TTC549 (cell line): ENCODE measurements around the gene TIGAR.

Experiments
- FAIRE-seq: peaks from 2 replicates; lab custom pipeline; 2012; peaks lifted over from hg19 to GRCh38; lab: Jason Lieb, UNC

Gene TIGAR

DNA sequence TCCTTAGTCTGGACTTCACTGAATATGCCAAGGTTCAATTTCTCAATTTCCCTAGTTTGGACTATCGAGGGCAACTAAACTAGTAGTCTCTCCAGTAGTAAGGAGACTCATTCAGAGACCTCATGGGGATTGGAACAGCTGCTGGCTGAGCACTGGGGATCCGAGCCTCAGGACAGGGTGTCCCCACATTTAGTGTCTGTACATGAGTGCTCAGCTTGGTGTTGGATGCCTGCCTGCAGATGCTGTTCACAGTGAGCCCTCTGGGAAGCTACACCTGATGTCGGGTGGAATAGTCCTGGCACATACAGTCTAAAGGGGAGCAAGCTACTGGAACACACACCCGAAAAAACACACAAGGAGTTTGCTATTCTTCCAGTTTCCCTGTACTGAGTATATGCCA, 59.3 kb downstream of the TIGAR start:
- no peak for FAIRE-seq

DNA sequence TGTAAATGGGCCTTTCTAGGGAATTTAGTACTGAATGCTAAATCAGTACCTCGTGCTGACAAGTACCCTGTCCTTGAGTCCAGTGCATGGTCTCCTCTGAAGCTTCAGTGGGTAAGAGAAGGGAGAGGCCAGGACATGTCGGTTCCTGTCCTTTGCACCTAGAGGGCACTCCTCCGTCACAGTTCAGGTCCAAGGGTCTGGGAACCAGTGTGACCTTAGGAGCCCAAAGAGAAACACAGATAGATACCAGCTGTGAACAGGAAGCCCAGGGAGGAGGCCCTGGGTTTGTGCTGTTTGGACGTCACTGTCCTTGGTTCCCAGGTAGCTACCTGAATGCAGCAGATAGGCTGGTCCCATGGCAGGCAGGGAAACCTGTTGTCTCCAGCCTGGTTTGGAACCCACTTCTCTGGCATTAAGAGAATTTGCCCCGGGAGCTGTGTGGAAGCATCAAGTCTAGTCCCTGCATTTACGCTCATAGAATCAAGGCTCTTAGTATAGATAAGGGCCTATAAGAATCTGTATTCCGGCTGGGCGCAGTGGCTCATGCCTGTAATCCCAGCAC, 62.4 kb downstream of the TIGAR start:
- FAIRE-seq: no peak

DNA sequence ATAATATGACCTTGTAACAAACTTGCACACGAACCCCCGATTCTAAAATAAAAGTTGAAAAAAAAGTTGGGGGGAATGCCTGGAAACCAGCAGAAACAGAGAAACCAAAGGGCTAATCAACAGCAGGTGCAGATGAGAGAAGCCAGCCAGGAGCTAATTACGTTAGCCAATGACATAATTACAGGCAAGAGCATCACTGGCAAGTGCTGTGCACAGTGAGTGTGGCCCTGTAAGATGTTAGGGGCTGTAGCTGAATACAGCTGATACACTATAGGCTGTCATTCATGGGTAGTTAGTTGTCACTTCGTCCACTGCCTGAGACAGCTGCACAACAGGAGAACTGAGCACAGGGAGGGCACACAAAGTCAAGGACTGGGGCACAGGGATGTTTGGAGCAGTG, 65.8 kb downstream of the TIGAR start:
- no peak for FAIRE-seq

DNA sequence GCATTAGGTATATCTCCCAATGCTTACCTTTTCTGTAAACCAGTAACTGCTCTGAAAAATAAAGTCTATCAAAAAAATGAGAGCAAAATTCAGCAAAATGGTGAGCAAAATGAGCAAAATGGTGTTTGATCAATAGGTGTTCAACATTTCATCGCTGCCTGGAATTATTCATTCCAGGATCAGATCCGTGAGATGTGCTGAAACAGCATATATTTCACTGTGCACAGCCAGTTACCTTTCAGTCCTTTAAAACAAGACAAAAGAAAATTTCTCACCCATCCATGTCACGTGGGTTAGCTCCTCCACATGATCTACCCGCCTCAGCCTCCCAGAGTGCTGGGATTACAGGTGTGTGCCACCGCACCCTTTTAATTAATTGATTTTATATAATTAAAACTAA, 66.6 kb downstream of the TIGAR start:
- no peak for FAIRE-seq

DNA sequence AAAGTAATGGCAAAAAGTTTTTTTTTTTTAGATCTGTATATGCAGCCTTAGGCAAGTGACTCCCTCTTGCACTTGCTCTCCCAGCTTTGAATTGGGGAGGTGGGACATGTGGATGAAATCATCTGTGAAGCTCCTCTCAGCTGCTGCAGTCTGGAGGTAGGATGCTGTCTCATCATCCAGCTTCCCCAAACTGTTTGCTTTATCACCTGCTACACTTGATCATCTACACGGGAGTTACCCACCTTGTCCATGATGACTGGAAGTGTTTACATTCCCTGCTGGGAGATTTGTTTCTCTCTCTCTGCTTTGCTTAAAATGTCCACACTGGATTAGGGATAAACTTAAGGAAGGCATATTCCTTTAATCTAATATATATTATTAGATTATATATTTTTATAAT, 67.0 kb downstream of the TIGAR start:
- no peak for FAIRE-seq

DNA sequence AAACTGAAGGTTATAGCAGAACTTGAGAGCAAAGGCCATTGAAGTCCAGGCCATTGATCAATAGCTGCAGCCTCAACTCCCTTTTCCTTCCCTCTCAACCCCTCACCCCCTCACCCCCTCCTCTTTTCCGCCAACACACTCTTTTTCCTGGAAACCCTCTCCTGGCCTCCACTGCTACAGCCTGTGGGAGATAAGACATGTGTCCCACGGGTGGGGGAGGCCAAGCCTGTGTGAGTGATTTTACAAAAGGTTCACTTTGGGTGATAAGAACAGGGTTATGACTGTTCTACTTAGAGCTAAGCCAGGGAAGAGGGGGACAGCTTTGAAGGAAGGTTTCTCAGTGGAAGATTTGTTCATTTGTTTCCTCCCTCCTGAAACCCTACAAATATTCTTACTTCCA, 67.6 kb downstream of the TIGAR start:
- FAIRE-seq: no peak

DNA sequence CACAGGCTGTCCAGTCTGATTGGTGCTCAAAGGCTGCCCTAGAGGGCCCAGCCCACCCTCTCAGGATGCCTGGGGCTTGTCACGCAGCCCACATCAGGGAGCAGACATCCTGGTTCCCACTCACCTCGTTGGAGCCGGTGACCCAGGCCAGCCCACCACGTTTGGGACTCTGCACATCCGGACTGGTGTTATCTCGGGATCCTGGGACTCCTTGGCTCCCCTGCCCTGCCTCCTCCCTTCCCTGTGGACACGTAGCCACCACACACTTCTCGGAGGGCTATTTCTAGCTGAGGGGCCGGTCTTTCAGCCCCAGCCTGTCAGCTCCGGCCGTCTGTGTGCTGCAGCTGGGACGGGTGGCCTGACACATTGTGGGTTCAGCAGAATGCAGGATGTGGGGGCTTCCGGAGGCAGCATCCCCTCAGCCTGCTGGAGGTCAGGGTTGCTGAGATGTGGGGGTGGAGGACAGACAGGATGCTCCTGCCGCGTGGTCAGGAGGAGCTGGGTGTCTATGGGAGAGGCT, 71.3 kb downstream of the TIGAR start:
- no peak for FAIRE-seq

DNA sequence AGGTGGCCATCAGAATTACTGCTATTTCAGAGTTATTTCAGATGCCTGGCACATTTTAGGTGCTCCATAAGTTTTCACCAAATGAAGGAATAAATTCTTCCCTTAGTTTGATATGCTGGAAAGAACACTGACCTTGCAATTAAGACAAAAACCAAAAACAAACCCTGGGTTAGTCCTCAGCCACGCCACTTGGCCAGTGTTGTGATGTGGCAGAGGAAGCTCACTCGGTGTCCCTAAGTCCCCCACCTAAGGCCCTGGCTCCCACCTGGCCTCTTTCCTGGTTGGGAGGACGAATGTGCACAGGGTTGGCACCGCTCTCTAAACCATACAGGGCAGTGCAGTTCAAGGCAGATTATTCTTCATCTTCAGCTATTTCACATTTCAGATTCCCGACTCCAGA, 72.2 kb downstream of the TIGAR start:
- FAIRE-seq: no peak

DNA sequence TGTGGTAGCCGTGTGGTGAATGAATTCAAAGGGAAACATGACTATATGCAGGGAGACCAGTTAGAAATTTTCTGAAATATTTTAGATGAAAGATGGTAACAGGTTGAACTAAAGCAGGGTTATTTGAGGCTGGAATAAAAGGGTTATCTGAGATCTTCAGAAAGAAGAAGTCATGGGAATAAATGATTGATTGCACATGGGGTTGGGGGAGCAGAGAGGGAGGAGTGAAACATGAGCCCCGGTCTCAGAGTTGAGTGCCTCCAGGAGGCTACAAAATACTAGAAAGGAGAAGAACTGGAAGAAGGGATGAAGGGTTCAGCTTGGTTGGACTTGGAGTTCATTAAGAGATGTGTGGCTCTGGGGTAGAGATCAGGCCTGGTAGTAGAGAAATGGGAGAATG, 74.8 kb downstream of the TIGAR start:
- no peak for FAIRE-seq

DNA sequence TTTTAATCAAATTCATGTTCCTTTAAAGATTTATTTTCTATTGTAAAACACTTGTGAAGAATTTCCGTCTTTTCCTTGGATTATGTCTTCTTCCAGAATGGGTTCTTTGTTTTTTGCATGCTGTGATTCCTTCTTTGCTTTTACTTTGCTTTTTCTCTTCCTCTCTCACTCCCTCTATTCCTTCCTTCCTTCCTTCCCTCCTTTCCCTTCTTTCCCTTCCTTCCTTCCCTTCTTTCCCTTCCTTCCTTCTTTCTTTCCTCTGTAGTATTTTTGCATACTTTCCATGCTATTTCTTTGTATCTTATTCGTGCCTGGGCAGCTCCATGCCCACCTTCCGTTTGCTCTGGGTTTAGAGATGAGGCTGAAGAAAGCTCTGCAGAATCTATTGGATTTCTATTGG, 80.1 kb downstream of the TIGAR start:
- no peak for FAIRE-seq

DNA sequence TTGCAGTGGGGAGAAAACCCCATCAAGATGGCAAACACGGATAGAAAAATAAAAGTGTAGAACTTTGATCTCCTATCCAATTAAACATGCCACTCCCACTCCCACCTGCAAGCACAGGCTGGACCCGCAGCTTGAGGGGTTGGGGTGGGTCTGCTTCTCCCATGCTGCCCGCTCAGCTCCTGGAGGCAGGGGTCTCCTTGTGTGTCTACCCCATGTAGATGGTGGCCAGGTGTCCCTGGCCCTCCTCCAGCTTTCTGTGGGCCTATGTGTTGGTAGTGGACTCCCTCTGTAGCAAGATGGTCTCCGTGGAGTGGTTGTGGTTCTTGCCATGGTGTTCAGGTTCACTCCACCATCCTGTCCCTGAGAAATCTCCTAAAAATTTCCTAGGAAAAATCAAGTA, 82.0 kb downstream of the TIGAR start:
- no peak for FAIRE-seq
